Neural progenitor cell (in vitro differentiated cells): ENCODE data around the gene ANKRD7.

Experiments
- EZH2 ChIP-seq: fragments of 200-600 bp; sonication (generic); IDR thresholded peaks from 2 replicates; pipeline ENCODE4 v1.6.1; 2017; ENCODE audit warnings: antibody characterized with exemption, mild to moderate bottlenecking, moderate library complexity
- EZH2phosphoT487 ChIP-seq: fragments of 200-600 bp; sonication (generic); IDR thresholded peaks from 2 replicates; pipeline ENCODE4 v1.6.1; 2017; ENCODE audit warnings: antibody characterized with exemption
- TF ChIP-seq, protein P1 (sequence below): fragments of 200-600 bp; sonication (generic); IDR thresholded peaks from 2 replicates; pipeline ENCODE4 v1.5.1; 2017; ENCODE audit warnings: antibody characterized with exemption, mild to moderate bottlenecking

DNA sequence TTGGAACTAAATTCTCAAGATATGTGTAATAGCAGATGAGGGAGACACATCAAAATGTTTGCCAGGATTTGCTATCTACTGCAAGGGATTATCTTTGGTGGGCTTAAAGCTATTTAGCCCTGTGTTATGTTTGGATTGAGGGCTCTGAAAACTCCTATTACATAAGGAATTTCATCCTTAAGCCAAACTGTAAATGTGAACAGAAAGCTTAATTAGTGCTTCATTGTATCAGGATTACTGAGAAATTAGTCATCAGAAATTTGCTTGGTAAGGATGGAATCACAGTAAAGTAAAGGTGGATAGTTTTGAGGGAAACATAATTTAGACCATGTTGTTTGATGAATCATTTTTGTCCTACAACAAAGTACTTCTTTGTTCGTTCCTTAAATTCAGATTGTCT lies 8.3 kb downstream of the ANKRD7 start:
- TF ChIP-seq, protein P1, sequence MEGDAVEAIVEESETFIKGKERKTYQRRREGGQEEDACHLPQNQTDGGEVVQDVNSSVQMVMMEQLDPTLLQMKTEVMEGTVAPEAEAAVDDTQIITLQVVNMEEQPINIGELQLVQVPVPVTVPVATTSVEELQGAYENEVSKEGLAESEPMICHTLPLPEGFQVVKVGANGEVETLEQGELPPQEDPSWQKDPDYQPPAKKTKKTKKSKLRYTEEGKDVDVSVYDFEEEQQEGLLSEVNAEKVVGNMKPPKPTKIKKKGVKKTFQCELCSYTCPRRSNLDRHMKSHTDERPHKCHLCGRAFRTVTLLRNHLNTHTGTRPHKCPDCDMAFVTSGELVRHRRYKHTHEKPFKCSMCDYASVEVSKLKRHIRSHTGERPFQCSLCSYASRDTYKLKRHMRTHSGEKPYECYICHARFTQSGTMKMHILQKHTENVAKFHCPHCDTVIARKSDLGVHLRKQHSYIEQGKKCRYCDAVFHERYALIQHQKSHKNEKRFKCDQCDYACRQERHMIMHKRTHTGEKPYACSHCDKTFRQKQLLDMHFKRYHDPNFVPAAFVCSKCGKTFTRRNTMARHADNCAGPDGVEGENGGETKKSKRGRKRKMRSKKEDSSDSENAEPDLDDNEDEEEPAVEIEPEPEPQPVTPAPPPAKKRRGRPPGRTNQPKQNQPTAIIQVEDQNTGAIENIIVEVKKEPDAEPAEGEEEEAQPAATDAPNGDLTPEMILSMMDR: no peak
- TF ChIP-seq EZH2: no peak
- no peak for TF ChIP-seq EZH2phosphoT487
